HT-29 (cell line): ENCODE data around the gene FAM171A2. TPM values are rescaled to one million over a fixed set of nuclear protein-coding genes. Genes with fewer than 3 reads are reported as not detected.

Experiments
- DNase-seq: peaks from one replicate; pipeline ENCODE4 v3.0.0-alpha.2; 2015; ENCODE audit warnings: low spot score
- small RNA-seq: library from RNA; depleted of rRNA; stranded (forward); fragments of <200 nt; gene quantifications from one replicate; pipeline ENCODE3, GENCODE V24; 2014
- total RNA-seq: library from RNA; depleted of rRNA; stranded (reverse); fragments of >200 nt; shearing (Covaris generic); gene quantifications from 2 replicates; pipeline ENCODE4 v1.2.3, GENCODE V29; 2014; rRNA removed

Gene FAM171A2
- total RNA-seq, 1 experiment from 2014 or later, result 3.0 TPM

DNA sequence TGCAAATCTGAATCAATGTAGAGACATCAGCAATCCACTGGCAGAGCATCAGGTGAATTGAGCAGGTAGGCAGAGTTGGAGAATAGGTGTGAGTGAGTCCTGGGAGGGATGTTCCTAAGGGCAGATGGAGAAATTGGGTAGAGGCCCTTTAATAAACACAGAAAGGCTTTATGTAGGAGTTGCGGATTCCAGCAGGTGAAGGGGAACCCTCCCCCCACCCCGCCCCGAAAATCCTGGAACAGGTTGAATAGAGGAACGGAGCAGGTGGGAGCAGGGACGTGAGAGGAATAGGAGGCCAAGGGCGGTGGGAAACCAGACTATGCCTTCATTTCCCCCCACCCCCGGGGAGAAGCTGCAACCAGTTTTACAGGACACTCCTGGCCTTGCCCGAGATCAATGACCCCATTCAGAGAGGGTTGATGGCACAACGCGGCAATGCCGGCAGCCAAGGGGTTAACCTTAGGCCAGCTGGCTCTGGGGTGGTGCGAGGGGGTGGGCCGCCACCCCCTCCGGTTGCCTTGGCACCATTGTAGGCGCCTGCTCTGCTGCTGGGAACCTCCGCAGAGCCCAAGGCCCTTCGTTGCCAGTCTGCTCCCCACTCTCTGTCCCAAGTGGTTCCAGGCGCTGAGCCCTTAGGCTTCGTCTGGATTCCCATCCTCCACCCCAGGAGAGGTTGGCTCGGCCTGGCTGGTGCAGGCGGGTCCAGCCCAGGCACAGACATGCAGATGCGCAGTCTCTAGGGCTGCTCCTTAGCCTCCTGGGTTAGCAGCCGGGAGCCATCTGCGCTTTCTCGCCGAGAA, 56.1 kb downstream of the FAM171A2 start:
- DNase-seq, result no peak

DNA sequence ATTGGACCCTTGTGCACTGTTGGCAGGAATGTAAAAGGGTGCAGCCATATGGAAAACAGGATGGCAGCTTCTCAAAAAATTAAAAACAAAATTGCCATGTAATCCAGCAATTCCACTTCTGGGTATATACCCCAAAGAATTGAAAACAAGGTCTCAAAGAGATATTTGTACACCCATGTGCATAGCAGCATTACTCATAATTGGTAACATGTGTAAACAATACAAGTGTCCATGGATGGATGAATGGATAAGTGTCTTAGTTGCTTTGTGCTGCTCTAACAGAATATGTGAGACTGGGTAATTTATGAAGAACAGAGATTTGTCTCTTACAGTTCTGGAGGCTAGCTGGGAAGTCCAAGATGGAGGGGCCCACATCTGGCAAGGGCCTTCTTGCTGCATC, 59.0 kb downstream of the FAM171A2 start:
- DNase-seq, result no peak

Small RNA genes within 50 kb of the gene (small RNA-seq; reads per million reads assigned to genes)
- gene RF00012 (1.4 reads per million, percentile 50 among the genes with 10 or more reads in this experiment), gene RN7SL258P (not detected), gene RNU6-453P (not detected)

Other genes with a start within 250 kb of the FAM171A2 start
- 54.8 and 56.3 TPM in 2 replicates for gene HDAC5, start 240.2 kb downstream of the FAM171A2 start, total RNA-seq
- gene HROB, start 221.9 kb downstream of the FAM171A2 start, total RNA-seq, result 5.8 and 7.8 TPM in 2 replicates
- 0.03 TPM in 1 of 2 replicates, not detected in the other for gene ASB16, start 193.1 kb downstream of the FAM171A2 start, total RNA-seq
- gene TMUB2, start 176.9 kb downstream of the FAM171A2 start, total RNA-seq, result 41.9 and 45.4 TPM in 2 replicates
- gene ATXN7L3, start 164.0 kb downstream of the FAM171A2 start, total RNA-seq, result 70.5 and 82.7 TPM in 2 replicates
- gene UBTF, start 144.2 kb downstream of the FAM171A2 start, total RNA-seq, result 61.8 and 65.2 TPM in 2 replicates
- not detected in 2 replicates for gene SLC4A1, start 95.7 kb downstream of the FAM171A2 start, total RNA-seq
- 0.16 and 0.36 TPM in 2 replicates for gene RUNDC3A, start 55.3 kb downstream of the FAM171A2 start, total RNA-seq
- 387 and 399 TPM in 2 replicates for gene SLC25A39, start 39.0 kb downstream of the FAM171A2 start, total RNA-seq
- gene GRN, start 18.6 kb downstream of the FAM171A2 start, total RNA-seq, result 637 and 715 TPM in 2 replicates
- gene ITGA2B, start 25.8 kb upstream of the FAM171A2 start, total RNA-seq, result 0.05 TPM in 1 of 2 replicates, not detected in the other
- 13.1 and 13.9 TPM in 2 replicates for gene GPATCH8, start 139.6 kb upstream of the FAM171A2 start, total RNA-seq
- 0.47 and 1.0 TPM in 2 replicates for gene FZD2, start 193.6 kb upstream of the FAM171A2 start, total RNA-seq